Epidermal melanocyte (primary cell): ENCODE measurements around the gene FLT3LG.
"Not testable (repeated sequence)": the region's sequence is repeated elsewhere in the genome, so short reads cannot be mapped to it uniquely, and the experiment has no call there.

ENCODE experiments used
- DNase-seq: peaks from one replicate; pipeline ENCODE4 v3.0.0; 2011; ENCODE audit warnings: low spot score; ENCODE audit not compliant: insufficient read length

Gene FLT3LG

DNA sequence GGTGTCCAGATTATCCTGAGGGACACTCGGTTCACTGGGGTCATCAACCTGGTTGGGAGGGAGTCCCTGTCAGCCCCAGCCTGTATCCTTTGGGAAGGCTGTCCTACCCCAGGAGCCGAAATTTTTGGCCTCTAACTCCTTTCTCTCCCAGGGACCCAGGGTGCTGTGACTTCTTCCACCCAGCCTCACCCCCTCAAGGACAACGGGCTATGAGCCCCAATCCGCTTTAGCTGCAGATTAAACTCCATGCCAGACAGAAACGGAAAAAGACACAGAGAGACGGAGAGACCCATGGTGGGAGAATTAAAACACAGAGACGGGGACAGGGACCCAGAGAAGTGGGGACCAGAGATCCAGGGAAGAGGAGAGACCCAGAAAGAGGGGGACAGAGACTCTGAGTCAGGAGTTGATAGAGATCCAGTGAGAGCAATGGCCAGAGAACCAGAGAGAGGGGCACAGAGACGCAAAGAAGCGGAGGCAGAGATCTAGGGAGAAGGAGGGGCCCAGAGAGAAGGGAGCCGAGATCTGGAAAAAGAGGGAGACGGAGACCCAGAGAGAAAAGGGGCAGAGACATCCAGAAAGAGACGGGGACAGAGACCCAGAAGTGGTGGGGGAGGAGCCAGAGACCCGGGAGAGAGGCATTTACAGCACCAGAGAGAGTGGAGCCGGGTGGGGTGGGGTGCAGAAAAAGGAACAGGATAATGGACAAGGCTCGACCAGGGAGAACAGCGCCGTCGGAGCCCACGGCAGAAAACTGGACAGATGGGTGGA is 33.4 kb upstream of the FLT3LG start:
- peak; percentile 17 for DNase-seq

DNA sequence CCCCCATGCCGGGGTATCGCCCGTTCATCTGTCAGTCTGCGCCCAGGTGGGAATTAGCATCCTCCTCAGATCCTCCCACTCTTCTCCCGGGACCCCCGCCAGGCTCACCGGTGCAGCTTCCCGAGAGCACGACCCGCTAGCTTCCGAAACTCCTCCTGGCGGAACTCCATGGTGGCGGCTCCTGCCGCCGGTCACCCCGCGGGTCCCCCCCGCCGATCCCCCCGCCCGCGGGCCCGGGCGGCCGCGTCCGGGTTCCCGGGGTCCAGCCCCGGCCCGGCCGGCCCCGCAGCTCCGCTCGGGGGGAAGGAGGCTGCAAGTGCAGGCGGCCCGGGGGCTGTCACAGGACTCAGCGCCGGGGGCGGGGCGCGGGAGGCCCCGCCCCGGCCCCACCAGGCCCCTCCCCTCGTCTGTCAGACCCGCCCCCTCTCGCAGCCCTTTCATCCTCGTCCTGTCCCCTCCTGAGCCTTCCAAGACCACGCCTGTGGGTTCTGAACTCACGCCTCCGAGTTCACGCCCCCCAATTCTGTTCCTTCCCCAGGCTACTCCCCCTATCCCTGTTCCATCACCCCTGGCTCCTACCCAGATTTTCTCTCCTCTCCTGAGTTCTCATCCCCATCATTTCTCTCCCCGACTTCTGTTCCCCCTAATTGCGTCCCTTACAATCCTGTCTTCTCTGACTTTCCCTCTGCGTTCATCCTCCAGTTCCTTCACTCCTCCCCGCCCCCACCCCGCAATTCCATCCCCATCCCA is 32.6 kb upstream of the FLT3LG start, which contains the start of gene SLC17A7:
Gene SLC17A7, minus strand, starts transcription at position 318 of the 750 bp plus-strand sequence. Its CDS starts 148 bp downstream, at position 170.
- DNase-seq, result peak; percentile 16

DNA sequence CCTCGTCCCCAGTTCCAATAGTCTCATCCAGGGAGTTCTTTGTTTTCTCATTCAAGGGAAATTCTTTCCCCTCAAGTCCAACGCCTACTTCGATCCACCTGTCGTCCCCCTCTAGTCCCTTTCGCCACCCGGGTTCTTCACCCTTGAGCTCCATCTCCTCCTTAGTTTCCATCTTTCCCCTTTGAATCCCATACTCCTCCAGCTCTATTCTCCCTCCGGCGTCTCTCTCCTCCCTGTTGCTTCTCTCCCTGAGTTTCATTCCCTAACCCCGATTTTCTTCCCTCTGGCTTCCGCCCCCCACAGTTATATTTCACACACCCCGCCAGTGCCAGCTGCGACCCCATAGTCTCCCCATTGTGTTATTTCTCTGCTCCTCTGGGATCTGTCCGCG is 32.1 kb upstream of the FLT3LG start:
- DNase-seq, result peak; percentile 20

DNA sequence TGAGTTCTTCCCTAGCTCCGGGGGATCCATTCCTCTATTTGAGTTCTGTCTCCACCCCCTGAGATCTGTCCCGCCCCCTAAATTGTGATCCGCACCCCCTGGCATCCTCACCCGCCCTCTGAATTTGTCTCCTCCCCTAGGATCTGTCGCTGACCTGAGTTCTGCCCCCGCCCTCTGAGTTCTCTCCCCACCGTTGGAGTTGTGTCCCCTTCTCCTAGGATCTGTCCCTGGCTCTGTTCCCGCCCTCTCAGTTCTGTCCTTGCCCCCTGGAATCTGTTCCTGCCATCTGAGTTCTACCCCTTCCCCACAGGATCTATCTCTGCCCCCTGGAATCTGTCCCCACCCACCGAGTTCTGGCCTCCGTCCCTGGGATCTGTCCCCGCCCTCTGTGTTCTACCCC is 31.7 kb upstream of the FLT3LG start:
- DNase-seq, result peak; percentile 56

DNA sequence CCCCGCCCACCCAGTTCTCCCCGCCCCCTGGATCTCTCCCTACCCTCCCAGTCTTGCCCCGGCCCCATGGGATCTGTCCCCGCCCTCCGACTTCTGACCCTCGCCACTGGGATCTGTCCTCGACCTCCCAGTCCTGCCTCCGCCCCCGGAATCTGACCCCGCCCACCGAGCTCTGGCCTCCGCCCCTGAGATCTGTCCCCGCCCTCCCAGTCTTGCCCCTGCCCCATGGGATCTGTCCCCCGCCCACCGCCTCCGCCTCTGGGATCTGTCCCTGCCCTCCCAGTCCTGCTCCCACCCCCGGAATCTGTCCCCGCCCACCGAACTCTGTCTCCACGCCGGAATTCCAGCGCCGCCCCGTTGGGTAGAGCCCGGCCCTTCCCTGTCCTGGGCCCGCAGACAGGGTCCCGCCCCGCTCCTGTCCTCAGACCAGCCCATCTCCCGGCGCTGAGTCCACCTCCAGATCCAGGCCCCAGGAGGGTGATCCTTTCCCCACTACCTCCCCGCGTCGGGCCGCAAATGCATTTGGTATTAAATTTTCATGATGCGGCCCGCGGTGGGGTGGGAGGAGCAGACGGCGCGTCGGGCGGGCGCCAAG is 31.1 kb upstream of the FLT3LG start:
- peak; percentile 92 for DNase-seq

DNA sequence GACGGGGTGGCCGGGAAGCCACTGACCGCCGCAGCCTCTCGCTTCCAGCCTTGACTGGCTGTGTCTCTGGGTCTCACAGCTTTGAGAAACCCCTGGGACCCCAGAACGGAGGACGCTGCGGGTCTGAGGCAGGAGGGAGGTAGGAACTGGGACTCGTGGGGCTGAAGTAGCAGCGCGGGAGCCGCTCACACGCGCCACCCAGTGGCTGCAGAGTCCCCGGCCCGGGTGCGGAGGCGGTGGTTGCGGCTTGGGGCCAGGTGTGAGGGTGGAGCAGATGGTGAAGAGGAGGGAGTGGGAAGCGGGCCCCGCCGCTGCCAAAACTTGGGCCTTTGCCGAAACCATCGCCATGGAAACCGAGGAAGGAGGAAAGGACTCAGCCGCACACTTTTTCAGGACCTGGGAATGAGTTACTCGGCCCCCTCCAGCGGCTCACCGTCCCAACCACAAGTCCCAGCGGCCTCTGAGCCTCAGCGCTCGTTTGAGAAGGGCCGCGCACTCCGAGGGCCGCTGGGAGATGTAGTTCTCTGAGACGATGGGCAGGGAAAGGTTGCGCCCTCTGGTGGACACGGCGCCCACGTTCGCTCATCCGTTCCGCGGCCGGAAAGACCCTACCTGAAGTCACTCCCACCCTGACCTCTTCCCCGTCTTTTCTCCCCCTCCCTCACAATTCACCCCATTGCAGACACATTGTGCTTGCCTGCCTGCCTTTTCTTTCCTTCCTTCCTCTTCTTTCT is 30.5 kb upstream of the FLT3LG start:
- DNase-seq, result peak; percentile 92

DNA sequence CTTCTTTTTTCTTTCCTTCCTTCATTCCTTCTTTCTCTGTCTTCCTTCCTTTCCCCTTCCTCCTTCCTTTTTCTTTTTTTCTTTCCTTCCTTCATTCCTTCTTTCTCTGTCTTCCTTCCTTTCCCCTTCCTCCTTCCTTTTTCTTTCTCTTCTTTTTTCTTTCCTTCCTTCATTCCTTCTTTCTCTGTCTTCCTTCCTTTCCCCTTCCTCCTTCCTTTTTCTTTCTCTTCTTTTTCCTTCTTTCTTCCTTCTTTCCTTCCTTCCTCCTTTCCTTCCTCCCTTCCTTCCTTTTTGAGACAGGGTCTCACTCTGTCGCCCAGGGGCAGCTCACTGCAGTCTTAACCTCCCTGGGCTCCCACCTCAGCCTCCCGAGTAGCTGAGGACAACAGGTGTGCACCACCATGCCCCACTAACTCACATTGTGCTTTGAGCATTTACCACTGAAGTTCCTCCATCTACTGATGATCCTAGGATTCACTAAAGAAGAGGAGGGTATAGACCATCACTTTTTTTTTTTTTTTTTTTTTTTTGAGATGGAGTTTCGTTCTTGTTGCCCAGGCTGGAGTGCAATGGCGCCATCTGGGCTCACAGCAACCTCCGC is 29.8 kb upstream of the FLT3LG start:
- not testable (repeated sequence) for DNase-seq

DNA sequence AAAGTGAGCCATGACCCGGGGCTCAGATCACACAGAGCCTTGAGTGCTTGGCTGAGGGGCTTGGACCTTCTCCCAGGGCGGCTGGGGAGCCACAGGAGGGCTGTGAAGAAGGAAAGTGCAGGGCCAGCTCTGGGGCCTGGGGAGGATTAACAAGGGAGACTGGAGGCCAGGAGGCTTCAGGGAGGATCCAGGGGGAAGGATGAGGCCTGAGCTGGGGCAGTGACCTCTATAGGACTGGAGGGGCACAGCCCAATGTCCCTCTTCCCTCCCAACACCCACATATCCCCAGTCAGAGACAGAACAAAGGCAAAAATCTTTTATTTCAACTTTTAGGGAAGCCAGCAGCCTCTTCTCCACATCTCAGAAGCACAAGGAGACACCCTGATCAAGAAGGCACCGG is 28.0 kb upstream of the FLT3LG start:
- DNase-seq, result no peak

DNA sequence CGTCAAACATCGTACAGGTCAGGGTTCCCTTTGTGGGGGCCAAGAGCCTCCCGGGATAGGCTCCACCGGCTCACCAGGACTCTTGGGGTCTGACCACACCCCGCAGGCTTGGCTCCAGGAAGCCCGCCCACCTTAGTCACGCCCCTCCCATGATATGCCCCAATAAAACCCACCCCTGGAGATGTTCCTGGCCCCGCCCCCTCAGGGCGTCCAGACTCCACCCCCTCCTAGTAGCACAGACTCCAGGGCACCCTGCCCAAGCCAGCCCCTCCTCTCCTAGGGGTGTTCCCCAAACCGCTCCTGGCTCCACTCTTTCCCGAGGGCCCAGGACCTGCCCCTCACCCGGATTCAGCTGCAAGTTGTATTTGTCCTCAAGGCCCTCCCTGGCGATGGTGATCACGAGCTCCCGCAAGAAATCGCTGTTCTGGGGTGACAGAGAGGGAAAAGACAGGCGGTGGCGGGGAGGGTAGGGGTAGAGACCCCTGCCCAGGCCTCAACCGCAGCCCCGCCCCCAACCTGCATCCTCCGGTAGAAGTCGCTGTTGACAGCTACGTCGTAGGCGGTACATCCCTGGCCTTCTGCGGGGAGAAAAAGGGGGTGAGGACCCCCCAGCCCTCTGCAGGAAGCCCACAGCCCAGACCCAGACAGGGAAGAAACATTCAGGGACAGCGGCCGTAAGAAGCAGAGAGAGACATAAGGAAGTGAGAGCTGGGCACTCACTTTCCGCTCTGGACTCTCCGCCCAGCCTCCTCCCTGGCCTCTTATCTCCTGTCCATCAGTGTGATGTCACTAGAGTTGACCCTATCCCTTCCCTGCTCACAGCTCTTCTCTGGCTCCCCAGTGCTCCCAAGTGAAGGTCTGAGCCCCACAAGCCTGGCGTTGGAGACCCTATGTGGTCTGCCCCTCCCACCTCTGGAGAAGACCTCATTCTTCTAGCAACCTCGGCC is 26.3 kb upstream of the FLT3LG start:
- peak; percentile 11 for DNase-seq

DNA sequence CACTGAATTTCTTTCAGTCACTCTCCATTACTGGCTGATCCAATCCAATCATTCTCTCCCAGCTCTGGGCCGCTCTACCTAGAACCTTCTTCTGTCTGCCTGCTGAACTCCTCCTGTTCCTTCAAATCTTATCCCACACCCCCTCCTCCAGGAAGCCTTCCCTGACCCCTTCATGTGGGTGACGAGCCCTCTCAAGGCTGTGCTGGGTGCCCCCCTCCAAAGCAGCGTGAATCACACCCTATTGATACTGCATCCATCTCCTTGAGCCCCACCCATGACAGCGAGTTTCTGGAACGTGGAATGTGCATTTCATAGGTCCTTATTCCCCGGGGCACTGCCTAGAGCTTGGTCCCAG is 25.6 kb upstream of the FLT3LG start:
- no peak for DNase-seq

DNA sequence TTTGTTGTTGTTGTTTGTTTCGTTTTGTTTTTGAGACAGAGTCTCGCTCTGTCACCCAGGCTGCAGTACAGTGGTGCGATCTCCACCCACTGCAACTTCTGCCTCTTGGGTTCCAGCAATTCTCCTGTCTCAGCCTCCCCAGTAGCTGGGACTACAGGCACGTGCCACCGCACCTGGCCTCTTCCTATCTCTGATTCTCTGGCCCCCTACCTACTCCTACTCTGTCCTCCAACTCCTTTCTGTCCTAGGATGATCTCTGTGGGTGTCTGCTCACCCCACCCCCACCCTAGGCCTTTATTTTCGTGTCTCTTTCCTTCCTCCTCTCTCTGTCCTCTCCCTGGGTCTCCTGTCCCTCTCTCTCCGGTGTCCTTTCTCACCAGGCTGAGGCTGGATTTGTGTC is 23.6 kb upstream of the FLT3LG start:
- DNase-seq, result no peak

DNA sequence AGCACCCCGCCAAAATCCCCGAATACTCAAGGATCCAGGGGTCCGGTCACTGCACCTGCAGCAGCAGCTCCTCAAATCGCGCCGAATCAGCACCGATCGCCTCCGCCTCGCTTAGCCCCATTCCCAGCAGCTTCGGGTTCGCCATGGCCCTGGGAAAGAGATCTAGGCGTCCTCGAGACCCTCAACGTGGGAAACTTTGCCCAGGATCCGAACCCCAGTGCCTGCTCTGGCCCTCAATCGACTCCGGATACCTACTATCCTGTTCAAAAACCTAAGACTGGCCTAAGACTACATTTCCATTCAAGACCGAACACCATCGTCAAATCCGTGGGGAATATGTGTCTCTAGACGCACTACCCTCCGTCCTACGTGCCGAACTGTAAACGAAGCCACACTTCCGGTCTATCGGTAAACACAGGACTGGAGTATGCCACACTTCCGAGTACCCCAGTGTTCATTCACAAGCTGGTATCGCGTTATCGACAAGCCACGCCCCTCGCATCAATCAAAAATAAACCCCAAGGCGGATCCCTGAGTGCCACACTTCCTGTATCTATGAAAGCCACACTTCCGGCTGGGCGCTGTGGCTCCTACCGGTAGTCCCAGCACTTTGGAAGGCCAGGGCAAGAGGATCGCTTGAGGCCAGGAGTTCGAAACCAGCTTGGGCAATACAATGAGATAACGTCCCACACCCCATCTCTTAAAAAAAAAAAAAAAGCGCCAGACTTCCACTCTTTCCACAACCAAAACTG is 22.4 kb upstream of the FLT3LG start, which contains the start of gene PIH1D1:
Gene PIH1D1, minus strand, starts transcription at position 385 of the 752 bp plus-strand sequence. Its CDS starts 240 bp downstream, at position 145.
- peak; percentile 95 for DNase-seq

DNA sequence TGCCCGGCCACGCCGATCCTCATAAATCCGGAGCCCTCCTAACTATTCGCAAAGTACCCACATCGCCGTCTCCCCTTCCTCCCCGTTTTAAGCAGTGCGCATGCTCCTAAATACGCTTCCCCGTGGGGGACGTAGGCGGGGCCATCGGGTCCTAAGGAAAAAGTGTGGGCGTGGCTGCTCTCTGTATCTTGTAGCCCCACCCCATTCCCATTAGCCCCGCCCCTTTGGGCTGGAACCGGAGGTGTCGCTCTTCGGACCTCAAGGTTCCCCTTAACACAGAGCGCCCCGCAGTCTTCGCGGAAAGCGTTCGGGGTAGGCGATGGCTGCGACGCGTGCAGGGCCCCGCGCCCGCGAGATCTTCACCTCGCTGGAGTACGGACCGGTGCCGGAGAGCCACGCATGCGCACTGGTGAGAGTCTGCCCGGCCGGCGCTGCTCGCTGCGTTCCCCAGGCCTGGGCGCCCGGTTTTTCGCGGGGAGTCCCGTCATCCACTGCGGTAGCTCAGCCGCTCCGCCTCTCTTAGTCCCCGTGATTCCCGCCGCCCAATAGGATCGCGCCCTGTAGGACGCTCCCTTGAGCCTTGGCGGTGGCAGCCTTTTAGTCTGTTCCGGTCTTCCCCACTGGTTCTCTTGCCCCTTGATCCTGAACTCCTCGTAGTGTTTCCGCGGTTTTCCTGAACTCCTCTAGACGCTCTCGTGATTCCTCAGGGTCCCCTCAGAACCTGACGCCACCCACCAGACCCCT is 20.8 kb upstream of the FLT3LG start, which contains the start of gene ALDH16A1:
Gene ALDH16A1, plus strand, starts transcription at position 213 of the 744 bp plus-strand sequence. Its CDS starts 107 bp downstream, at position 320.
- DNase-seq, result peak; percentile 93

DNA sequence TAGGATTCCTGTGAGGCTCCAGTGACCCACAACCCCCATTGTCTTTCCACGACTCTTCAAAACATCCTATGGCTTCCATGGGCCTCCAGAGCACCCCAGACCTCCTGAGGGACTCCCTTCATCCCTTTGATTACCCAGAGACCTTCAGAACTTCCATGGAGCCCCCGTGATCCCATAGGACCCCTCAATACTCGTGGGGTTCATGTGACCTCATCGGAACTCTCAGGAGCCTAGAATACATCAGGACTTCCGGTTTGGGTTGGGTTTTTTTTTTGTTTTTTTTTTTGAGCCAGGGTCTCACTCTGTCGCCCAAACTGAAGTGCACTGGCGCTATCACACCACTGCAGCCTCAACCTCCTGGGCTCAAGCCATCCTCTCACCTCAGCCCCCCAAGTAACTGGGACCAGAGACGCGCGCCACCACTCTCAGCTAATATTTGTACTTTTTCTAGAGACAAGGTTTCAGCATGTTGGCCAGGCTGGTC is 20.2 kb upstream of the FLT3LG start:
- DNase-seq, result no peak

DNA sequence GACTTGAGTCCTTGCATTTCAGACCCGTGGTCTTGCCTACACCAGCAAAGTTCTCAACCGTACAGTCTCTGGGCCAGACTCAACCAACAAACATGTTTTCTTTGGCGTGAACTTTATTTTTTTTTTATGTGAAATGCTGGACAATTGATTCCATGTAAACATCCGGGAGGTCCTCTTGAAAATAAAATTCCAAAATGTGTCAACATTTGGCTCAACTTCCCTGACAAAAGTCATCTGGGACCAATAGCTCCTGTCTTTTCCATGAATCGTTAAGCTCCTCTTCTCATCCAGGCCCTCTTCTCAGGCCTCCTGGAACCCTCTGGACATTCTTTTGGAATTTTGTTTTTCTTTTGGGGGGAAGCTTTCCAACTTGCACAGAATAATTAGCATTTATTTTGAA is 18.2 kb upstream of the FLT3LG start:
- DNase-seq, result no peak

DNA sequence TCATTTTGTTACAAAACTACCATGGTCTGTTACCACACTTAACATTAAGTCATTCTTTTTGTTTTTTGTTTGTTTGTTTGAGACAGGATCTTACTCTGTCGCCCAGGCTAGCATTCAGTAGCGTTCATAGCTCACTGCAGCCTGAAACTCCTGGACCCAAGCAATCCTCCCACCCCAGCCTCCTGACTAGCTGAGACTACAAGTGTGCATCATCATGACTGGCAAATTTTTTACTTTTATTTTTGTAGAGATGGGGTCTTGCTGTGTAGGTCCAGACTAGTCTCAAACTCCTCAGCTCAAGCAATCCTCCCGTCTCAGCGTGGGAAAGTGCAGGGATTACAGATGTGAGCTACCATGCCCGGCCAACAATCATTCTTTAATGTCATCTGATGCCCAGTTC is 17.7 kb upstream of the FLT3LG start:
- no peak for DNase-seq

DNA sequence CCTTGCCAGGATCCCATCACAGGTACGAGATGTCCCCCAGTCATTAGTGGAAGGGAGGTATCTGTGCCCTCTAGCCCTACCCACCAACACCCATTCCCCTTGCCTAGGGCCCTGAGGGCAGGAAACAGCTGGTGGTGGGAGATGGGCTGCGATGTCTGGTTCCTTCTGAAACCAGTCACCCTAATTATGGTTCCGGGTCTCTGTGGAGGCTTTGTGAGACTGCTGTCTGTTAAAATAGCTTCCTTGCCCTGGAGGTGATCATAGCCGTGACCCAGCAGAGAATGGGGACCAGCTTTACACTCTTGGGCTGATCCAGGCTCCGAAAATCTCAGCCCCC is 15.5 kb upstream of the FLT3LG start:
- DNase-seq, result no peak

DNA sequence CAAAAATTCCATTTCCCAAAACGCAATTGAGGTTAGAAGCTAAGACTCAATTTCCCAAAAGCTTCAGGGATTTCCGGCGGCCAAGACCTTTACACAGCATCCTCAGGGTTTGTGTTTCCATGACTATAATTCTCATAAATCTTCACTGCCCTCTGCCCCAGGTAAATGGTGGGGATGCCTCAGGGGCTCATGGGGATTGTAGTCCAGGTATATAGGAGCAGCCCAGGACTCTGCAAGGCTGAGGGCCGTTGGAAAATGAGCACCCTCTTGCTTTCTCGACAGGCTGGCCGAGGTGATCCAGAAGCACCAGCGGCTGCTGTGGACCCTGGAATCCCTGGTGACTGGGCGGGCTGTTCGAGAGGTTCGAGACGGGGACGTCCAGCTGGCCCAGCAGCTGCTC is 14.6 kb upstream of the FLT3LG start:
- DNase-seq, result no peak
